H9 (cell line): Measurements from ENCODE around the gene CRHR1. TPM values are rescaled to one million over a fixed set of nuclear protein-coding genes. Genes with fewer than 3 reads are reported as not detected.

Experiments
- DNase-seq: peaks from one replicate; pipeline ENCODE4 v3.0.0-alpha.2; 2017
- H2AFZ ChIP-seq: one replicate; pipeline ENCODE4 v1.6.1; 2013; ENCODE audit warnings: mild to moderate bottlenecking, low read length, control low read depth, moderate library complexity
- H2AK5ac ChIP-seq: 2 replicates; pipeline ENCODE4 v1.6.1; 2013; ENCODE audit warnings: low read length, control low read depth, mixed read lengths; ENCODE audit not compliant: insufficient read length
- H2BK120ac ChIP-seq: one replicate; pipeline ENCODE4 v1.6.1; 2013; ENCODE audit warnings: low read depth, mild to moderate bottlenecking, low read length, control low read depth, inconsistent platforms; ENCODE audit not compliant: poor library complexity, severe bottlenecking
- H2BK12ac ChIP-seq: 2 replicates; pipeline ENCODE4 v1.6.1; 2013; ENCODE audit warnings: low read length, control low read depth, mixed read lengths, low read depth; ENCODE audit not compliant: insufficient read length
- H2BK15ac ChIP-seq: 2 replicates; pipeline ENCODE4 v1.6.1; 2013; ENCODE audit warnings: low read depth, low read length, control low read depth
- H2BK20ac ChIP-seq: one replicate; pipeline ENCODE4 v1.6.1; 2013; ENCODE audit warnings: low read depth, mild to moderate bottlenecking, low read length, control low read depth, inconsistent platforms; ENCODE audit not compliant: poor library complexity, severe bottlenecking
- H2BK5ac ChIP-seq: 2 replicates; pipeline ENCODE4 v1.6.1; 2013; ENCODE audit warnings: low read length, control low read depth, mixed read lengths; ENCODE audit not compliant: insufficient read length
- H3K14ac ChIP-seq: 2 replicates; pipeline ENCODE4 v1.6.1; 2013; ENCODE audit warnings: low read length, control low read depth; ENCODE audit not compliant: insufficient read depth
- H3K18ac ChIP-seq: 2 replicates; pipeline ENCODE4 v1.6.1; 2013; ENCODE audit warnings: low read depth, mild to moderate bottlenecking, mixed read lengths, low read length, control low read depth; ENCODE audit not compliant: insufficient read length
- H3K23ac ChIP-seq: 2 replicates; pipeline ENCODE4 v1.6.1; 2013; ENCODE audit warnings: low read length, control low read depth, mixed read lengths, low read depth; ENCODE audit not compliant: insufficient read length
- H3K23me2 ChIP-seq: 2 replicates; pipeline ENCODE4 v1.6.1; 2013; ENCODE audit warnings: low read depth, mild to moderate bottlenecking, mixed read lengths, low read length, control low read depth; ENCODE audit not compliant: insufficient read length, poor library complexity, severe bottlenecking
- H3K27ac ChIP-seq: 2 replicates; pipeline ENCODE4 v1.5.1; 2013; ENCODE audit warnings: low read length, control low read depth, mixed read lengths, low read depth; ENCODE audit not compliant: insufficient read length
- H3K27me3 ChIP-seq: 2 replicates; pipeline ENCODE4 v1.6.1; 2013; ENCODE audit warnings: low read length, control low read depth, inconsistent platforms; ENCODE audit not compliant: insufficient read depth
- H3K4ac ChIP-seq: 2 replicates; pipeline ENCODE4 v1.6.1; 2013; ENCODE audit warnings: low read depth, mild to moderate bottlenecking, control low read depth, inconsistent platforms, low read length, moderate library complexity
- H3K4me1 ChIP-seq: 2 replicates; pipeline ENCODE4 v1.6.1; 2013; ENCODE audit warnings: low read length, control low read depth, inconsistent platforms; ENCODE audit not compliant: insufficient read depth
- H3K4me2 ChIP-seq: 2 replicates; pipeline ENCODE4 v1.6.1; 2013; ENCODE audit warnings: low read length, control low read depth, mixed read lengths; ENCODE audit not compliant: insufficient read length, insufficient read depth
- H3K56ac ChIP-seq: 2 replicates; pipeline ENCODE4 v1.6.1; 2013; ENCODE audit warnings: low read depth, mild to moderate bottlenecking, mixed read lengths, low read length, control low read depth; ENCODE audit not compliant: insufficient read length
- H3K79me1 ChIP-seq: 2 replicates; pipeline ENCODE4 v1.6.1; 2013; ENCODE audit warnings: low read depth, mild to moderate bottlenecking, moderate library complexity, low read length, control low read depth, inconsistent platforms; ENCODE audit not compliant: insufficient read depth, poor library complexity, severe bottlenecking
- H3K79me2 ChIP-seq: 2 replicates; pipeline ENCODE4 v1.6.1; 2013; ENCODE audit warnings: low read length, control low read depth, inconsistent platforms; ENCODE audit not compliant: insufficient read depth
- H3K9ac ChIP-seq: 2 replicates; pipeline ENCODE4 v1.6.1; 2013; ENCODE audit warnings: low read length, control low read depth, mixed read lengths; ENCODE audit not compliant: insufficient read length; ENCODE audit errors: extremely low read depth
- H3K9me3 ChIP-seq: one replicate; pipeline ENCODE4 v1.6.1; 2013; ENCODE audit warnings: low read depth, low read length, inconsistent platforms; ENCODE audit not compliant: control insufficient read depth
- H3T11ph ChIP-seq: one replicate; pipeline ENCODE4 v1.6.1; 2013; ENCODE audit warnings: mild to moderate bottlenecking, low read length, control low read depth, inconsistent platforms
- H4K20me1 ChIP-seq: one replicate; pipeline ENCODE4 v1.6.1; 2013; ENCODE audit not compliant: control insufficient read depth, insufficient read length, insufficient read depth
- H4K5ac ChIP-seq: 2 replicates; pipeline ENCODE4 v1.6.1; 2013; ENCODE audit warnings: low read depth, mild to moderate bottlenecking, mixed read lengths, low read length, control low read depth; ENCODE audit not compliant: insufficient read length
- H4K8ac ChIP-seq: replicated peaks from 2 replicates; pipeline ENCODE4 v1.6.1; 2013; ENCODE audit warnings: low read length, control low read depth, mixed read lengths, low read depth; ENCODE audit not compliant: insufficient read length
- H4K91ac ChIP-seq: 2 replicates; pipeline ENCODE4 v1.6.1; 2013; ENCODE audit warnings: low read depth, mild to moderate bottlenecking, moderate library complexity, mixed read lengths, low read length, control low read depth; ENCODE audit not compliant: insufficient read length
- H3K27ac Mint-ChIP-seq, 3 experiments: 2 replicates in 2 of 3; 3 replicates in 1 of 3; pipeline ENCODE4 v1.8.0; 2020 to 2021; ENCODE audit warnings: mixed read lengths in 3 of 3, mild to moderate bottlenecking in 1 of 3, moderate library complexity in 1 of 3
- H3K27me3 Mint-ChIP-seq: 2 replicates; pipeline ENCODE4 v1.8.0; 2021; ENCODE audit warnings: low read depth, mild to moderate bottlenecking, moderate library complexity, mixed read lengths
- H3K36me3 Mint-ChIP-seq, 3 experiments: 2 replicates in 2 of 3; 3 replicates in 1 of 3; pipeline ENCODE4 v1.8.0; 2020 to 2021; ENCODE audit warnings: low read depth in 3 of 3, mixed read lengths in 3 of 3; ENCODE audit not compliant: insufficient read depth in 1 of 3
- H3K4me1 Mint-ChIP-seq, 2 experiments: 2 replicates each; pipeline ENCODE4 v1.8.0; 2020; ENCODE audit warnings: mixed read lengths in 2 of 2
- H3K4me3 Mint-ChIP-seq, 2 experiments: 2 replicates in 1 of 2; 3 replicates in 1 of 2; pipeline ENCODE4 v1.8.0; 2020 to 2021; ENCODE audit warnings: mild to moderate bottlenecking in 2 of 2, mixed read lengths in 2 of 2, moderate library complexity in 1 of 2
- H3K9me3 Mint-ChIP-seq, 2 experiments: 2 replicates in 1 of 2; 3 replicates in 1 of 2; pipeline ENCODE4 v1.8.0; 2020; ENCODE audit warnings: mild to moderate bottlenecking in 2 of 2, mixed read lengths in 2 of 2, moderate library complexity in 1 of 2
- WGBS: extraction: QIAGEN DNeasy Blood & Tissue Kit; methylation state at CpG from one replicate; pipeline ENCODE4 v1.1.7; 2013; ENCODE audit warnings: missing lambda C conversion rate, low lambda C conversion rate, mixed read lengths; ENCODE audit not compliant: insufficient read length; ENCODE audit errors: extremely low coverage; 5-methylcytosine and 5-hydroxymethylcytosine counted together
- total RNA-seq: library from RNA; stranded (reverse); gene quantifications from 2 replicates; pipeline ENCODE4 v1.2.1, GENCODE V29; 2021
- TF ChIP-seq, protein P1 (sequence below): fragments of 200-600 bp; sonication (generic); conservative IDR thresholded peaks from 3 replicates; pipeline ENCODE4 v1.8.0; 2021; ENCODE audit warnings: antibody characterized with exemption, mild to moderate bottlenecking

Gene CRHR1
- total RNA-seq, 1 experiment from 2014 or later, result 0.52 TPM

GRCh38 chr17:45791041-45791582, 7.0 kb downstream of the CRHR1 start:
- Mint-ChIP-seq H3K9me3 (no peaks in the 10 kb centered on the region), H3K4me3 (no peak overlapping the region), H3K27me3 (peaks cover 89% of the 10 kb centered on the region), H3K27ac (no peak overlapping the region), H3K4me1 (peaks cover 24 to 55% of the 10 kb centered on the region in 2 experiments), H3K36me3 (no peaks in the 10 kb centered on the region; a peak in 2 of 7 replicates)
- H2AK5ac ChIP-seq, result no peak overlapping the region
- TF ChIP-seq, protein P1, sequence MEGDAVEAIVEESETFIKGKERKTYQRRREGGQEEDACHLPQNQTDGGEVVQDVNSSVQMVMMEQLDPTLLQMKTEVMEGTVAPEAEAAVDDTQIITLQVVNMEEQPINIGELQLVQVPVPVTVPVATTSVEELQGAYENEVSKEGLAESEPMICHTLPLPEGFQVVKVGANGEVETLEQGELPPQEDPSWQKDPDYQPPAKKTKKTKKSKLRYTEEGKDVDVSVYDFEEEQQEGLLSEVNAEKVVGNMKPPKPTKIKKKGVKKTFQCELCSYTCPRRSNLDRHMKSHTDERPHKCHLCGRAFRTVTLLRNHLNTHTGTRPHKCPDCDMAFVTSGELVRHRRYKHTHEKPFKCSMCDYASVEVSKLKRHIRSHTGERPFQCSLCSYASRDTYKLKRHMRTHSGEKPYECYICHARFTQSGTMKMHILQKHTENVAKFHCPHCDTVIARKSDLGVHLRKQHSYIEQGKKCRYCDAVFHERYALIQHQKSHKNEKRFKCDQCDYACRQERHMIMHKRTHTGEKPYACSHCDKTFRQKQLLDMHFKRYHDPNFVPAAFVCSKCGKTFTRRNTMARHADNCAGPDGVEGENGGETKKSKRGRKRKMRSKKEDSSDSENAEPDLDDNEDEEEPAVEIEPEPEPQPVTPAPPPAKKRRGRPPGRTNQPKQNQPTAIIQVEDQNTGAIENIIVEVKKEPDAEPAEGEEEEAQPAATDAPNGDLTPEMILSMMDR, result no peak
- H2BK5ac ChIP-seq, result no peak overlapping the region
- no peak overlapping the region for H3K9ac ChIP-seq
- H3K18ac ChIP-seq, result no peak overlapping the region
- no peak overlapping the region for H4K5ac ChIP-seq
- no peak overlapping the region for H2BK120ac ChIP-seq
- H4K20me1 ChIP-seq, result no peaks in the 10 kb centered on the region
- no peak overlapping the region for H4K91ac ChIP-seq
- no peak overlapping the region for H2BK12ac ChIP-seq
- H3K14ac ChIP-seq, result no peak overlapping the region
- no peaks in the 10 kb centered on the region for H3K23me2 ChIP-seq
- no CpG with 5 or more reads among the region's 8 CpGs for WGBS
- H3T11ph ChIP-seq, result no peak overlapping the region
- no peaks in the 10 kb centered on the region for H3K79me1 ChIP-seq
- no peak overlapping the region for H3K27ac ChIP-seq
- H3K4ac ChIP-seq, result no peak overlapping the region
- H2BK15ac ChIP-seq, result no peak overlapping the region
- no peak overlapping the region for H3K23ac ChIP-seq
- H4K8ac ChIP-seq, result no peak overlapping the region
- no peaks in the 10 kb centered on the region for H3K9me3 ChIP-seq
- no peak overlapping the region for H3K56ac ChIP-seq
- no peak overlapping the region for H2AFZ ChIP-seq
- peaks cover 2% of the 10 kb centered on the region; the same call in 1 of the 2 replicates for H3K4me1 ChIP-seq
- H3K79me2 ChIP-seq, result no peaks in the 10 kb centered on the region
- H3K27me3 ChIP-seq, result peaks cover 4% of the 10 kb centered on the region
- H3K4me2 ChIP-seq, result no peak overlapping the region
- no peak overlapping the region for H2BK20ac ChIP-seq
- DNase-seq, result no peak
